H1 (cell line): ENCODE results near the gene ADRB2. TPM values are rescaled to one million over a fixed set of nuclear protein-coding genes. Genes with fewer than 3 reads are reported as not detected.

ENCODE experiments used
- CTCF ChIA-PET: fragments of 300-600 bp; sonication (Branson Sonifier 250); formaldehyde crosslinking; loops from one replicate; lab custom pipeline; 2021; ENCODE audit not compliant: partially characterized antibody; lab: Charles Lee
- POLR2A ChIA-PET: fragments of 300-600 bp; sonication (Branson Sonifier 250); formaldehyde crosslinking; loops from one replicate; lab custom pipeline; 2021; ENCODE audit warnings: inconsistent platforms; ENCODE audit not compliant: partially characterized antibody; lab: Charles Lee
- DNase-seq, 2 experiments: peaks; one replicate each; pipeline versions ENCODE4 v3.0.0 to v3.0.0-alpha.2; 2010 to 2022; ENCODE audit warnings: low spot score in 2 of 2, low read depth in 1 of 2, mixed read lengths in 1 of 2
- FAIRE-seq: peaks from 2 replicates; lab custom pipeline; 2011; peaks lifted over from hg19 to GRCh38; lab: Jason Lieb, UNC
- H2AFZ ChIP-seq: 2 replicates; pipeline ENCODE4 v1.8.1; 2012; ENCODE audit warnings: low read length, inconsistent platforms
- H2AK5ac ChIP-seq: 2 replicates; pipeline ENCODE4 v1.6.1; 2013; ENCODE audit warnings: low read depth, low read length
- H2BK120ac ChIP-seq: replicated peaks from 2 replicates; pipeline ENCODE3; 2013; ENCODE audit warnings: low read depth, low read length, inconsistent platforms
- H2BK12ac ChIP-seq: 2 replicates; pipeline ENCODE4 v1.6.1; 2013; ENCODE audit warnings: low read depth, low read length
- H2BK15ac ChIP-seq: 2 replicates; pipeline ENCODE4 v1.6.1; 2013; ENCODE audit warnings: low read length
- H2BK20ac ChIP-seq: 2 replicates; pipeline ENCODE4 v1.6.1; 2013; ENCODE audit warnings: low read length
- H2BK5ac ChIP-seq: 2 replicates; pipeline ENCODE4 v1.6.1; 2013; ENCODE audit warnings: low read depth, low read length
- H3K14ac ChIP-seq: 2 replicates; pipeline ENCODE4 v1.6.1; 2013; ENCODE audit warnings: inconsistent platforms; ENCODE audit not compliant: insufficient read length
- H3K18ac ChIP-seq: 2 replicates; pipeline ENCODE4 v1.6.1; 2013; ENCODE audit warnings: low read length; ENCODE audit errors: extremely low read depth
- H3K23ac ChIP-seq: 2 replicates; pipeline ENCODE4 v1.6.1; 2013; ENCODE audit warnings: inconsistent platforms; ENCODE audit not compliant: insufficient read length
- H3K23me2 ChIP-seq: 2 replicates; pipeline ENCODE4 v1.6.1; 2013; ENCODE audit warnings: low read depth, low read length
- H3K27ac ChIP-seq: 2 replicates; pipeline ENCODE4 v1.6.1; 2011; ENCODE audit warnings: low read depth, low read length, inconsistent platforms
- H3K27me3 ChIP-seq, 4 experiments: replicated peaks in 1 of 4; 1 replicate in 1 of 4; 2 replicates in 3 of 4; pipeline versions ENCODE4 v1.6.1 to v1.8.1; 2011 to 2013; ENCODE audit warnings: low read length in 3 of 4, mild to moderate bottlenecking in 3 of 4, inconsistent platforms in 2 of 4, mixed read lengths in 2 of 4, moderate library complexity in 1 of 4; ENCODE audit not compliant: control insufficient read depth in 3 of 4, insufficient read depth in 3 of 4; ENCODE audit errors: extremely low read depth in 1 of 4
- H3K36me3 ChIP-seq, 4 experiments: 2 replicates each; pipeline versions ENCODE4 v1.6.1 to v1.8.1; 2011 to 2013; ENCODE audit warnings: mild to moderate bottlenecking in 4 of 4, low read length in 3 of 4, moderate library complexity in 2 of 4, control low read depth in 1 of 4, inconsistent platforms in 1 of 4; ENCODE audit not compliant: insufficient read depth in 4 of 4, control insufficient read depth in 2 of 4
- H3K4ac ChIP-seq: replicated peaks from 2 replicates; pipeline ENCODE3; 2013; ENCODE audit warnings: low read length, low read depth, mixed read lengths, inconsistent platforms; ENCODE audit not compliant: insufficient read length
- H3K4me1 ChIP-seq, 4 experiments: replicated peaks in 1 of 4; 1 replicate in 1 of 4; 2 replicates in 3 of 4; pipeline versions ENCODE4 v1.6.1 to v1.8.1; 2011 to 2013; ENCODE audit warnings: low read length in 3 of 4, inconsistent platforms in 2 of 4, mixed read lengths in 1 of 4; ENCODE audit not compliant: insufficient read depth in 4 of 4, control insufficient read depth in 3 of 4
- H3K4me2 ChIP-seq, 2 experiments: 2 replicates each; pipeline versions ENCODE4 v1.6.1 to v1.8.1; 2011 to 2013; ENCODE audit warnings: low read depth in 2 of 2, low read length in 2 of 2, control low read depth in 1 of 2, inconsistent platforms in 1 of 2, mild to moderate bottlenecking in 1 of 2; ENCODE audit not compliant: insufficient read depth in 1 of 2
- H3K4me3 ChIP-seq, 4 experiments: fragments of 200-600, 300-600 bp in 1 of 4; sonication (generic), shearing (Covaris generic), sonication (Bioruptor Twin) in 1 of 4; 2 replicates each; pipeline versions ENCODE4 v1.5.1 to v1.8.1; 2011 to 2016; ENCODE audit warnings: low read length in 4 of 4, low read depth in 3 of 4, control low read depth in 2 of 4, inconsistent platforms in 2 of 4, mild to moderate bottlenecking in 2 of 4, mixed read lengths in 1 of 4, moderate library complexity in 1 of 4; ENCODE audit not compliant: insufficient read depth in 2 of 4; ENCODE audit errors: extremely low read depth in 1 of 4
- H3K56ac ChIP-seq: replicated peaks from 2 replicates; pipeline ENCODE3; 2013; ENCODE audit warnings: low read depth, mild to moderate bottlenecking, mixed read lengths, low read length, inconsistent platforms; ENCODE audit not compliant: insufficient read length
- H3K79me1 ChIP-seq: 2 replicates; pipeline ENCODE4 v1.6.1; 2013; ENCODE audit warnings: low read depth, low read length, control low read depth
- H3K79me2 ChIP-seq, 2 experiments: 2 replicates each; pipeline versions ENCODE4 v1.6.1 to v1.8.1; 2012 to 2013; ENCODE audit warnings: low read length in 2 of 2, mild to moderate bottlenecking in 2 of 2, inconsistent platforms in 1 of 2; ENCODE audit not compliant: insufficient read depth in 2 of 2, control insufficient read depth in 1 of 2
- H3K9ac ChIP-seq, 4 experiments: replicated peaks in 1 of 4; 1 replicate in 1 of 4; 2 replicates in 3 of 4; pipeline versions ENCODE4 v1.6.1 to v1.8.1; 2011 to 2013; ENCODE audit warnings: low read depth in 3 of 4, low read length in 3 of 4, control low read depth in 2 of 4, mild to moderate bottlenecking in 2 of 4, moderate library complexity in 2 of 4, inconsistent platforms in 1 of 4; ENCODE audit errors: extremely low read depth in 1 of 4
- H3K9me3 ChIP-seq, 2 experiments: 2 replicates each; pipeline versions ENCODE4 v1.6.1 to v1.8.1; 2012 to 2013; ENCODE audit warnings: mild to moderate bottlenecking in 2 of 2, moderate library complexity in 2 of 2, control low read depth in 1 of 2, inconsistent platforms in 1 of 2, low read depth in 1 of 2, low read length in 1 of 2, mixed read lengths in 1 of 2; ENCODE audit not compliant: insufficient read depth in 2 of 2
- H4K20me1 ChIP-seq, 2 experiments: replicated peaks in 1 of 2; 2 replicates each; pipeline versions ENCODE3 to v1.8.1; 2011 to 2013; ENCODE audit warnings: inconsistent platforms in 2 of 2, low read length in 2 of 2, mild to moderate bottlenecking in 1 of 2; ENCODE audit not compliant: insufficient read depth in 2 of 2, control insufficient read depth in 1 of 2
- H4K5ac ChIP-seq: 2 replicates; pipeline ENCODE4 v1.6.1; 2013; ENCODE audit warnings: low read length, low read depth, mixed read lengths, inconsistent platforms; ENCODE audit not compliant: insufficient read length
- H4K8ac ChIP-seq: 2 replicates; pipeline ENCODE4 v1.8.0; 2013; ENCODE audit warnings: mild to moderate bottlenecking, moderate library complexity, low read length, inconsistent platforms; ENCODE audit not compliant: insufficient read depth; ENCODE audit errors: extremely low read depth
- H4K91ac ChIP-seq: replicated peaks from 2 replicates; pipeline ENCODE3; 2013; ENCODE audit warnings: low read length, mixed read lengths, inconsistent platforms; ENCODE audit not compliant: insufficient read length
- CHD1 ChIP-seq: IDR thresholded peaks from 2 replicates; pipeline ENCODE4 v1.6.1; 2012; ENCODE audit warnings: low read depth, low read length, improper control_type of control experiment
- FOSL1 ChIP-seq: IDR thresholded peaks from 2 replicates; pipeline ENCODE4 v1.6.1; 2011; ENCODE audit warnings: mild to moderate bottlenecking, low read depth, low read length, moderate library complexity; ENCODE audit not compliant: insufficient read depth
- KDM4A ChIP-seq: IDR thresholded peaks from one replicate; pipeline ENCODE4 v1.7.1; 2012; ENCODE audit warnings: low read depth, mild to moderate bottlenecking, moderate library complexity, low read length, inconsistent platforms; ENCODE audit not compliant: severe bottlenecking
- MAFK ChIP-seq: IDR thresholded peaks from 2 replicates; pipeline ENCODE4 v1.6.1; 2012; ENCODE audit warnings: low read depth, mild to moderate bottlenecking, improper control_type of control experiment, low read length
- NANOG ChIP-seq: IDR thresholded peaks from 2 replicates; pipeline ENCODE4 v1.6.1; 2011; ENCODE audit warnings: low read length, low read depth, mild to moderate bottlenecking, inconsistent platforms; ENCODE audit not compliant: insufficient read depth, poor library complexity, severe bottlenecking
- POU5F1 ChIP-seq: IDR thresholded peaks from 2 replicates; pipeline ENCODE4 v1.6.1; 2011; ENCODE audit warnings: low read depth, mild to moderate bottlenecking, low read length, moderate library complexity
- RAD21 ChIP-seq, 2 experiments: IDR thresholded peaks in 1 of 2; conservative IDR thresholded peaks in 1 of 2; 2 replicates each; pipeline ENCODE4 v1.6.1; 2011; ENCODE audit warnings: low read depth in 2 of 2, low read length in 2 of 2, improper control_type of control experiment in 1 of 2, inconsistent platforms in 1 of 2, mild to moderate bottlenecking in 1 of 2, moderate library complexity in 1 of 2
- RBBP5 ChIP-seq: IDR thresholded peaks from 2 replicates; pipeline ENCODE4 v1.7.1; 2012; ENCODE audit warnings: low read depth, mild to moderate bottlenecking, inconsistent platforms, low read length, moderate library complexity, borderline replicate concordance
- RFX5 ChIP-seq: IDR thresholded peaks from 2 replicates; pipeline ENCODE4 v1.6.1; 2011; ENCODE audit warnings: low read depth, low read length, improper control_type of control experiment, borderline replicate concordance
- SP2 ChIP-seq: IDR thresholded peaks from 2 replicates; pipeline ENCODE4 v1.6.1; 2012; ENCODE audit warnings: mild to moderate bottlenecking, low read length, inconsistent platforms
- TBP ChIP-seq: IDR thresholded peaks from 2 replicates; pipeline ENCODE4 v1.6.1; 2011; ENCODE audit warnings: low read depth, low read length, improper control_type of control experiment
- ZNF274 ChIP-seq: IDR thresholded peaks from 2 replicates; pipeline ENCODE4 v1.7.0; 2012; ENCODE audit warnings: low read length, borderline replicate concordance; ENCODE audit errors: extremely low read depth
- WGBS, 2 experiments: shearing (Covaris generic) in 1 of 2; methylation state at CpG; one replicate each; pipeline versions ENCODE4 v1.1.6 to v1.1.7; 2013 to 2015; ENCODE audit warnings: low lambda C conversion rate in 2 of 2, mixed read lengths in 2 of 2, inconsistent platforms in 1 of 2, low coverage in 1 of 2, missing lambda C conversion rate in 1 of 2; ENCODE audit not compliant: insufficient replicate concordance in 2 of 2, insufficient coverage in 1 of 2, insufficient read length in 1 of 2; ENCODE audit errors: extremely low coverage in 1 of 2, missing lambda C conversion rate in 1 of 2; 5-methylcytosine and 5-hydroxymethylcytosine counted together
- polyA plus RNA-seq, 7 experiments: library from polyadenylated mRNA; depleted of rRNA in 3 of 7; stranded (reverse) in 5 of 7; unstranded in 2 of 7; fragments of >200 nt in 5 of 7; fragments of 200-250 nt in 2 of 7; gene quantifications; 1 replicate in 5 of 7; 2 replicates in 1 of 7; 4 replicates in 1 of 7; pipeline versions ENCODE4 v1.2.1 to v1.2.3, GENCODE V29; 2011 to 2013; ENCODE audit warnings: missing spikeins in 2 of 7, mixed read lengths in 2 of 7
- total RNA-seq: library from RNA; stranded (reverse); fragmentation: NEBNext Ultra II Directional; extraction: Animal tissue kit (Norgen Biotek cat#: 25700); gene quantifications from 2 replicates; pipeline ENCODE4 v1.2.1, GENCODE V29; 2021
- TF ChIP-seq, protein P1 (sequence below): IDR thresholded peaks from 2 replicates; pipeline ENCODE4 v1.6.1; 2012; ENCODE audit warnings: inconsistent platforms
- TF ChIP-seq, protein P2 (sequence below): IDR thresholded peaks from 2 replicates; pipeline ENCODE4 v1.6.1; 2011; ENCODE audit warnings: low read depth, mild to moderate bottlenecking, low read length; ENCODE audit not compliant: insufficient read depth

The ADRB2 gene
- total and polyA plus RNA-seq, 2 of the 8 experiments (the other 6 are each of a cell fraction or from before 2014, with no cell fraction given): 0.65 to 0.77 TPM

DNA sequence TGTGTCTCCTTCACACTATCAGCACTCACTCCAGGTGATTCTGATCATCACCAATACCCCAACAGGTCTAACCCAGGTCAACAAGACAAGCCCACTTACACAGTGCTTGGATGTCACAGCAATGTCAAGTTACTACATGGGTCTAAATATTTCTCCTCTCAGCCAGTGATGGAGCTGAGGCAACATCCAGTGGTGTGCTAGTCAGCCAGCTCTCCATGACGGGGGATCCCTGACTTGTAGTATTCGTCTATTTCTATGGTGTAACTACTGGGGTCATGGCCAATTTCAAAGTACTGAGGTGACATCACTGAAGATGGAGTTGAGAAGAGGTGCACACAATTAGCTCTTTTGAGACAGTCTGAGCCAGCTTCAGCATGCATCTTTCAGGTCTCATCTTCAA, 31.1 kb downstream of the ADRB2 start:
- H4K8ac ChIP-seq: no peak overlapping the region
- TF ChIP-seq FOSL1: no peak
- no peak for TF ChIP-seq RFX5
- no peak for TF ChIP-seq CHD1
- TF ChIP-seq KDM4A: no peak
- TF ChIP-seq RBBP5: no peak
- TF ChIP-seq, protein P1, sequence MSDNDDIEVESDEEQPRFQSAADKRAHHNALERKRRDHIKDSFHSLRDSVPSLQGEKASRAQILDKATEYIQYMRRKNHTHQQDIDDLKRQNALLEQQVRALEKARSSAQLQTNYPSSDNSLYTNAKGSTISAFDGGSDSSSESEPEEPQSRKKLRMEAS: no peak
- TF ChIP-seq NANOG: no peak
- no peak for TF ChIP-seq ZNF274
- TF ChIP-seq TBP: no peak
- TF ChIP-seq MAFK: no peak
- TF ChIP-seq SP2: no peak
- no peak for TF ChIP-seq RAD21 (IDR thresholded peaks at IDR 0.05 in 1 of 2, conservative IDR thresholded peaks at IDR 0.05 in 1 of 2; ENCODE audit: low read depth in 2 of 2, low read length in 2 of 2)
- no peak for TF ChIP-seq POU5F1
- TF ChIP-seq, protein P2, sequence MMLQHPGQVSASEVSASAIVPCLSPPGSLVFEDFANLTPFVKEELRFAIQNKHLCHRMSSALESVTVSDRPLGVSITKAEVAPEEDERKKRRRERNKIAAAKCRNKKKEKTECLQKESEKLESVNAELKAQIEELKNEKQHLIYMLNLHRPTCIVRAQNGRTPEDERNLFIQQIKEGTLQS: no peak

More for the DNA sequence above, 31.1 kb downstream of the ADRB2 start:
- Histone ChIP-seq H3K4me1 (no peaks in the 10 kb centered on the region), H3K79me1 (no peaks in the 10 kb centered on the region), H3K27me3 (no peaks in the 10 kb centered on the region), H2BK20ac (no peak overlapping the region), H2BK12ac (no peak overlapping the region), H3K36me3 (no peaks in the 10 kb centered on the region), H3K18ac (no peak overlapping the region), H3K4ac (no peak overlapping the region), H3K56ac (no peak overlapping the region), H2AK5ac (no peak overlapping the region), H3K79me2 (no peaks in the 10 kb centered on the region), H3K9ac (no peak overlapping the region), H3K27ac (no peak overlapping the region), H3K23me2 (no peaks in the 10 kb centered on the region), H2AFZ (no peak overlapping the region), H2BK120ac (no peak overlapping the region), H3K4me2 (no peak overlapping the region), H2BK5ac (no peak overlapping the region), H3K14ac (no peak overlapping the region), H3K4me3 (no peak overlapping the region), H3K9me3 (no peaks in the 10 kb centered on the region), H2BK15ac (no peak overlapping the region), H4K5ac (no peak overlapping the region), H3K23ac (no peak overlapping the region), H4K20me1 (no peaks in the 10 kb centered on the region), H4K91ac (no peak overlapping the region)
- 88% methylated on average over 2 of the region's 2 CpGs; no CpG with 5 or more reads in 1 of the 2 experiments for WGBS, 2 experiments
- DNase-seq (no peak), FAIRE-seq (no peak)
- POLR2A ChIA-PET: no interaction called here
- CTCF ChIA-PET: interaction anchor here (0.6 to 1.8 kb wide), 7 partner anchors 10 to 990 kb away, joined by 3 to 7 read pairs (median 3); no protein-coding TSS in a partner anchor
